UCSD-AML1 (cell line): Measurements from ENCODE around the gene MAPK7.

Source experiments
- DNase-seq: peaks from one replicate; lab custom pipeline; 2025; ENCODE audit not compliant: unreplicated experiment; lab: John Stamatoyannopoulos, UW

Gene MAPK7

DNA sequence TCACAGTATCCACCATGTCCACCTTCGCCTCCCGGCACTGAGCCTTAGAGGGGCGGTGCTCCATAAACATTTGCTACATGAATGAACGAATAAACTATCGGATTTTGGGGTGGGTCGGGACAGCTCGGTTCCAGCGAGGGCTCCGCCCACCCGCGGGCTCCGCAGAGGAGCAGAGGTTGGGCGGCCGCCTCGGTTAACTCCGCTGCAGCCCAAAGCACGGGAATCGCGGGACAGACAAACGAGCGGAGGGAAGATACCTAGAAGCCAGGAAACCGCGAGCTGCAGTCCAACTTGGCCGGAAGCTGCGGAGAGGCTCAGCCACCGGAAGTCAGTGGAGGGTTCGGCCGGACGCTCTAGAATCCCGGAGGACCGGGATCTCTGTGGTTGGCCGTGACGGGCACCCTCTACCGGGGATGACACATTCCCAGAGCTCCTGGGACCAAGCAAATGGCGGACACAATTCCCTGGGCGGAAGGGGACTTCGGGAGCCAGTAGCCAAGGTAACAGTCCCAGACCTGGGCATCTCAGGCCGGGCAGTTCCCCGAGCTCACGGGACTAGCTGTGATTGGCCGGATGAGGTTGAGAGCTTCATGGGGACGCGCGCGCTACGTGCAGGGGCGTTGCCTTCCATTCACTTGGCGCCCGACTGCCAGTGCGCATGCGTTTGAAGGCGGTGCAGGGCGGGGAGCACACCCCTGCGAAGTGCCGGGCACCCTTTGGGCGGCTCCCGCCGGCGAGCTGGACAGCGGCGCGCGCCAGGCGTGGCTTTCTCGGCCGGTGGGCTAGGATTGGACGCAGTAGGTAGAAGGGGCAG is 489 bp upstream of the MAPK7 start:
- DNase-seq = peak; percentile 99

DNA sequence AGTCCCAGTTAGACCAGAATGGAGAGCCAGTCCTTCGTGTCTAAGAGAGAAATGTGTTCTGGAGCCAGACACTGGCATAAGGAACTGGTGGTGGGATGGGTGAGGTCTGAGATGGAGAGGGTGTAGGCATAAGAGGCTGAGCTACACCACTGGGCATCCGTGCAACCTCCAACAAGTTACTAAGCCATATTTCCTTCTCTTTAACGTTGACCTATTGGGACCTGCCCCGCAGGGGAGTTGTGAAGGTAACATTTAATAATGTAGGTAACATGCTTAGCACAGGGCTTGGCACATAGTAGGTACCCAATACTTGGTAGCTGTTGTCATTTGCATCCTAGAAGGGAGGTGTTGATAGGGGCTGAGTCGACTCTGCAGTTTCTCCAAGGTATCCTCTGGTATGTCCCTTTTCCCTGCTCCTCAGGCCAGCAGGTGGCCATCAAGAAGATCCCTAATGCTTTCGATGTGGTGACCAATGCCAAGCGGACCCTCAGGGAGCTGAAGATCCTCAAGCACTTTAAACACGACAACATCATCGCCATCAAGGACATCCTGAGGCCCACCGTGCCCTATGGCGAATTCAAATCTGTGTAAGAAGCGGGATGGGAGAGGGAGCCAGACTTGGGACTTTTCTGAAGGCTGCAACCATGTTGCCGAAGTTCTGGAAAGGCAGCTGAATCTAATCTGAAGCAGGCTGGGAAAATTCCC is 1.2 kb downstream of the MAPK7 start:
- DNase-seq = no peak

DNA sequence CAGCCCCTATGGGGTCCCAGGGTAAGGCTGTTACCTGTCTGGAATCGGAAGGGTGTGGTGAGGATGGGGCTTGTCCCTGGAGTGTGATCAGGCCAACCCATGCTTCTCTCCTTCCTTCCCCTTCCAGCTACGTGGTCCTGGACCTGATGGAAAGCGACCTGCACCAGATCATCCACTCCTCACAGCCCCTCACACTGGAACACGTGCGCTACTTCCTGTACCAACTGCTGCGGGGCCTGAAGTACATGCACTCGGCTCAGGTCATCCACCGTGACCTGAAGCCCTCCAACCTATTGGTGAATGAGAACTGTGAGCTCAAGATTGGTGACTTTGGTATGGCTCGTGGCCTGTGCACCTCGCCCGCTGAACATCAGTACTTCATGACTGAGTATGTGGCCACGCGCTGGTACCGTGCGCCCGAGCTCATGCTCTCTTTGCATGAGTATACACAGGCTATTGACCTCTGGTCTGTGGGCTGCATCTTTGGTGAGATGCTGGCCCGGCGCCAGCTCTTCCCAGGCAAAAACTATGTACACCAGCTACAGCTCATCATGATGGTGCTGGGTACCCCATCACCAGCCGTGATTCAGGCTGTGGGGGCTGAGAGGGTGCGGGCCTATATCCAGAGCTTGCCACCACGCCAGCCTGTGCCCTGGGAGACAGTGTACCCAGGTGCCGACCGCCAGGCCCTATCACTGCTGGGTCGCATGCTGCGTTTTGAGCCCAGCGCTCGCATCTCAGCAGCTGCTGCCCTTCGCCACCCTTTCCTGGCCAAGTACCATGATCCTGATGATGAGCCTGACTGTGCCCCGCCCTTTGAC is 2.4 kb downstream of the MAPK7 start:
- DNase-seq = no peak

DNA sequence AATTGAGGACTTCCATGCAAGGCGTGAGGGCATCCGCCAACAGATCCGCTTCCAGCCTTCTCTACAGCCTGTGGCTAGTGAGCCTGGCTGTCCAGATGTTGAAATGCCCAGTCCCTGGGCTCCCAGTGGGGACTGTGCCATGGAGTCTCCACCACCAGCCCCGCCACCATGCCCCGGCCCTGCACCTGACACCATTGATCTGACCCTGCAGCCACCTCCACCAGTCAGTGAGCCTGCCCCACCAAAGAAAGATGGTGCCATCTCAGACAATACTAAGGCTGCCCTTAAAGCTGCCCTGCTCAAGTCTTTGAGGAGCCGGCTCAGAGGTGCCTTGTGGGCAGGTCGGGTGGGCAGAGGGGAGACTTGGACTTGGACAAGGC is 3.1 kb downstream of the MAPK7 start:
- no peak for DNase-seq

DNA sequence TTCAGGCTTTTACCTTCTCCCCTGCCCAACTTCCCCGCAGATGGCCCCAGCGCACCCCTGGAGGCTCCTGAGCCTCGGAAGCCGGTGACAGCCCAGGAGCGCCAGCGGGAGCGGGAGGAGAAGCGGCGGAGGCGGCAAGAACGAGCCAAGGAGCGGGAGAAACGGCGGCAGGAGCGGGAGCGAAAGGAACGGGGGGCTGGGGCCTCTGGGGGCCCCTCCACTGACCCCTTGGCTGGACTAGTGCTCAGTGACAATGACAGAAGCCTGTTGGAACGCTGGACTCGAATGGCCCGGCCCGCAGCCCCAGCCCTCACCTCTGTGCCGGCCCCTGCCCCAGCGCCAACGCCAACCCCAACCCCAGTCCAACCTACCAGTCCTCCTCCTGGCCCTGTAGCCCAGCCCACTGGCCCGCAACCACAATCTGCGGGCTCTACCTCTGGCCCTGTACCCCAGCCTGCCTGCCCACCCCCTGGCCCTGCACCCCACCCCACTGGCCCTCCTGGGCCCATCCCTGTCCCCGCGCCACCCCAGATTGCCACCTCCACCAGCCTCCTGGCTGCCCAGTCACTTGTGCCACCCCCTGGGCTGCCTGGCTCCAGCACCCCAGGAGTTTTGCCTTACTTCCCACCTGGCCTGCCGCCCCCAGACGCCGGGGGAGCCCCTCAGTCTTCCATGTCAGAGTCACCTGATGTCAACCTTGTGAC is 3.6 kb downstream of the MAPK7 start:
- no peak for DNase-seq

DNA sequence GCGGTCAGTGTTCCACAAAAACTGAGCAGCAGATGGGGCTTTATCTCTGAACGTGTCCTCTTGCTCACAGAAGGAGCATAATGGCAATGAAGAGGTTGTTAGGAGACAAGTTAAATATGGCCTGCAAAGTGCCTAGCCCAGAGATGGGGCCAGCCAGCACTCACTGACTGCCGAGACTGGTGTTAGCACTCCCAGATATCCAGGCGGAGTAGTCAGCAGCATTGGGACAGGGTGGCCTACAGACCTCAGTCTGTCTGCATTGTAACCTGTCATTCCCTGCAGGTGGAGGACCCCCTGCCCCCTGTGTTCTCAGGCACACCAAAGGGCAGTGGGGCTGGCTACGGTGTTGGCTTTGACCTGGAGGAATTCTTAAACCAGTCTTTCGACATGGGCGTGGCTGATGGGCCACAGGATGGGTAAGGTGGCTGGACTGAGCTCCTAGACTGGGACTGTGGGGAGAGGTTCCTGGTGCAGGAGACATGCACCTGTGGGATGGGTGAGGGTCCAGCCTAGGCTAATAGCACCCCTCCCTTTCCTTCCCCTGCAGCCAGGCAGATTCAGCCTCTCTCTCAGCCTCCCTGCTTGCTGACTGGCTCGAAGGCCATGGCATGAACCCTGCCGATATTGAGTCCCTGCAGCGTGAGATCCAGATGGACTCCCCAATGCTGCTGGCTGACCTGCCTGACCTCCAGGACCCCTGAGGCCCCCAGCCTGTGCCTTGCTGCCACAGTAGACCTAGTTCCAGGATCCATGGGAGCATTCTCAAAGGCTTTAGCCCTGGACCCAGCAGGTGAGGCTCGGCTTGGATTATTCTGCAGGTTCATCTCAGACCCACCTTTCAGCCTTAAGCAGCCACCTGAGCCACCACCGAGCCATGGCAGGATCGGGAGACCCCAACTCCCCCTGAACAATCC is 4.5 kb downstream of the MAPK7 start:
- no peak for DNase-seq

DNA sequence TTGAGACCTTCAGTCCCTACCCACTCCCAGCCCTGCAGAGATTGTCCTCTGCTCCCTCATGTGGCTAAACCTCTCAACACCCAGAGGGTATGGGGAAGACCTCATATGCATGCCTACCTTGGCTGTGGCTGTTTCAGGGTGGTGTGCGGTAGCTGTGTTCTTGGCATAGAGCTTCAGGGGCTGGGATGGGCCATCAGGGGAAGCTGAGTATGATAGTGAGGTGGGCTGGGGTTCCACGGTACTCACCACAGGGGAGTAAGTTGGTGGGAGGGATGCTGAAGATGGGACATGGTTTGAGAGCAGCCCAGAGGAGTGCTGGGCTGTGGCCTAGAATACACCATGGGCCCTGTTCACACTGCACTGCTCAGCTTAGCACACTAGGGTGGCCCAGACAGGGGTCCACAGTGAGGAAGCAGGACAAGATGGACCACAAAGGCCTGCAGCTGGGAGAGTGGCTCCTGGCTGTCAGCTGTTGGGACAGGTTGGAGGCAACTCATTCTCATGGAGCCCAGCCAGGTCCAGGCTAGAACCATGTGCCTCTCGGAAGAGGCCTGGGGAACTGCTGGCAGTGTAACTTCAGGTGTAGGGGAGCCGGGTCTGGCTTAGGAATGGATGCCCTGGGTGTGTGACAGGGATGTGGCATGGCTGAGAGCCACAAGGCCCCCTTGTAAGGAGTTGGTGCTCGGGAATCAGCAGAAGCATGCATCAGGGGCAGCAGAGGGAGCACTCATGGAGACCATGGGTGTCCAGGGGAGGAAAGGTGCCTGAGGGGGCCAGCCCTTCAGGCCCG is 5.6 kb downstream of the MAPK7 start:
- no peak for DNase-seq

DNA sequence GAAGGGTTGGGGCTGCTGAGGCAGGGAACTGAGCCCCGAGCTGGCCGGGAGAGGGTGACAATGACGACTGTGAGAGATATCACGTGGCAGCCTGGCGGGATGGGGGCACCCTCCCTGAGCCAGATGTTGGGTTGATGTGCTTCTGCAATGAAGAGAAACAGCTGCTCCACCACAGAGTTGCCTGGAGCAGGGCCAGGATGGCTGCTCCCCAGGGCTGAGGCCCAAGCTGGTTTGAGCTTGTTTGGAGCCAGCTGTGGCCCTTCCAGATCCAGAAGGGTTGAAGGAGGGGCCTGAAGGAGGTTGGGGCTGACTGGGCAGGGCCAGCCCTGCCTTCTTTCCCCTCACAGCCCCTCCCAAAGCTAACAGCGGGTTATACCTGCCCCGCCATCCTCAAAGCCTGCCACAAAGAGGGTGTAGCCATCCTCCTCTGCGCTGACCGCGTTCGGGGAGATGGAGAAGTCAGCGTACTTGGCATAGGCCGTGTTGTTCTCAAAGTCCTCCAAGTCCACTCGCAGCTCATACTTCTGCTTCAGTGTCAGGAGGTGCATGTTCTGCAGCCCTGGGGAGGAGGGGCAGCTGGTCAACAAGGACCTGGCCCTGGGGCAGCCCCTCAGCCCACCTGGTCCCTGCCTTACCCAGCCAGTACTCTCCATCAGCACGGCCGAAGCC is 6.6 kb downstream of the MAPK7 start:
- no peak for DNase-seq

DNA sequence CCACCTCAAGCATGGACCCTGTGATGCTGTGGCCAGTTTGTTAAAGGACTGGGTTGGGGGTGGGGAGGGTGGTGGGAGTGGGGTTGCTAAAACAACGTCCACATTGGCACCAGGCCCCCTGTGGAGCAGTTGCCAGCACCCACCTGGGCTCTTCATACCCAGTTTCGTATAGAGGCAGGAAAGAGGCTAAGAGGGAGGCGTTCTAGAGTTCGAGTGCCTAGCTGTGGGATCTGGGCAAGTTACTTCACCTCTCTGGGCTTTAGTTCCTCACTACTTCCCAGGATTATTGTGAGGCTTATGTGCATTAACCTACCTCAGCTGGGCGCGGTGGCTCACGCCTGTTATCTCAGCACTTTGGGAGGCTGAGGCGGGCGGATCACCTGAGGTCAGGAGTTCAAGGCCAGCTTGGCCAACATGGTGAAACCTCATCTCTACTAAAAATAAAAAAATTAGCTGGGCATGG is 7.3 kb downstream of the MAPK7 start:
- DNase-seq = no peak

DNA sequence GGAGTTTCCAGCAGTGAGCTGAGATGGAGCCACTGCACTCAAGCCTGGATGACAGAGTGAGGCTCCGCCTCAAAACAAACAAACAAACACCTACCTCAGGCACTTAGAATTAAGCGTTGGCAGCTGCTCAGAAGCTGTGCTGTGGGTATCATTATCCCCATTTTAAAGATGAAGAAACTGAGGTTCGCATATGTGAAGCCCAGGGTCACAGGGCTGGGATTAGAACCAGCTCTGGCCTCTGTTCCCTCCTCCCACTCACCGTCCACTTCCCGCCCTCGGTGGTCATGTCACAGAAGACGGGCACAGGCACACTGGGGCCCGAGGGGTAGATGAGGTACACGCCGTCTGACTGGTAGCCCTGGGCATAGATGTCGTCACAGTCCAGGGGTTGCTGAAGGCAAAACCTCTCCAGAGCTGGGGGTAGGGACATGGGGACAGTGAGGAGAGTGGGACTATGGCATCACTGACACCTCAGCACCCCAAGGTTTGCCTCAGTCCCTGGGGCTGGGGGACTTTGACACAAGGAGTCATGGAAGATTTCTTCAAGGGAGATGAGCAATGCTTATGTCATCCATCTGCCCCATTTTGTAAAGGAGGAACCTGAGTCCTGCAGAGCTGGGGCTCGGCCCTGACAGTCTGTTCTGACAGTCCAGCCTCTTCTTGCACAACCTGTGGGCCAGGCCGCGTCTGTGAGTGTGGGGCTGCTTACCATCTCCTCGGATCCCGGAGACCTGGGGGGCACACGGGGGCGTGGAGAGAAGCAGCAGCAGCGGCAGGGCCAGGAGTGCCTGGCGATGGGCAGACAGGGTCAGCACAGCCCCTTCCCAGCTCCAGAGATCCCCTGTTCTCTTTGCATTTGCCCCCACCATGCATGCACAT is 8.0 kb downstream of the MAPK7 start:
- DNase-seq = no peak

DNA sequence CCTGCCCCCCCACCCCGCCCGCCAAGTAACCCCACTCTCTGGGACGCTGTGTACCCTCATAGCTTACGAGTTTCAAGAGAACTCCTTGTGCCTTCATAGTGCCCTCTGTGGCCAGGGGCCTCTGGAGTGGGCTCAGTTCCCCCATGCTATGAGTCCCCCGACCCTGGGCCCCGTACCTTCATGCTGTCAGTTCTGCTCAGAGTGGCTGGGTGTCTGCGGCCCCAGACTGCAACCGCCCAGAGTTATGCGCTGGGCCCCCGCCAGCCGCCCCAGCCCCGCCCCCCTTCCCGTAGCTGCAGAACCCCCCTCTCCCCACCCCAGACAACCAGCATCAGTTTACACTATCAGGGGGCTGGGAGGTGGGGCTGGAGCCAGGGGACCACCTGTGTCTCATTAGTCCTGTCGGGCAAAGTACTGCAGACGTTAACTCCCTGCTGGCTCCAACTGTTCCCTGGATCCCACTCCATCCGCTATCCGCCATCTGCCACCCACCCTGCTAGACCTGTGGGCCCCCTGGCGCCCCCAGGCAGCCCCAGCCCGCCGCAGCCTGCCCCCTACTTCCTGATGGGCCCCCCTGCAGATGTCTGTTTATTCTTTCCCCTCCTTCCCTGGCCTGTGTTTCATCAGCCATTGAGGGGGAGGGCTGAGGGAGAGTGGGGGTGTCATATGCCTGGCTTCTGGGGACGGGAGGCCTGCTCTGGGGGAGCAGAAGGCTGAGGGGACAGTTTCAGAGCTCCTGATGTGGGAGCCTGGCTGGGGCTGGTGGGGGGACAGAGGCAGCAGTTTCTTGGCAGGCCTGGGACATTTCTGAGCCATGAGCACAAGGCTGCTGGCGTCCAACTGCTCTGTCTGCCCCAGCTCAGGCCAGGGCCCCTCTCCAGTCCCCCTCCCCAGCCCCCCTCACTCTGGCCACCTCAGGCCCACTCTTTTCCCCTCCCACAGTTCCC is 8.9 kb downstream of the MAPK7 start, which contains the start of gene MFAP4:
TSS of gene MFAP4 (minus strand) at position 217 of the 947 bp plus-strand sequence. CDS start at position 182, 35 bp downstream.
- DNase-seq = no peak

DNA sequence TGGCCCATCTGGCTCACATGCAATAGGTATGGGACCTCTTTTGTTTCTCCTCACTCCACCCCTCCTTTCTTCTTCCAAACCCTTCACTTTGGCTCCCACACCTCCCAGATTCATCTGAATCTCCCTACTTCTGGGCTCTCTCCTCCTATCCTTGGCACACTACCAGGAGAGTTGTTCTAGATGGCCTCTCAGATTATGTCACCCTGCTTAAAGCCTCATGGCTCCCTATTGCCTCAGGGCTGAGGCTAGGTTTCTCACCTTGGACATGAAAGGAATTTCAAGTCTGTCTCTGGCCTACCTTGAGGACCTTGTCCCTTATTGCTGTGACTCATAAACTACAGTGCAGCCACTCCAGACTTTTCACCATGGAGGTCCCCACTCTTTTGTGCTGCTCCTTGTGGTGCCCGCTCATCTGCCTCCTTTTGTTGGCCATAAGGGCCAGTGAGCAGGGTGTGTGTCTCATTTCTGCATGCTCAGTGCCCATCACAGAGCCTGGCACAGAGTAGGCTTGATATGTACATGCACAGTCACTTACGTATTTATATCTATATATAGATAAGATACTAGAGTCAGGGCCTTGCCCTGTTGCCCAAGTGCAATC is 9.7 kb downstream of the MAPK7 start:
- DNase-seq = no peak

DNA sequence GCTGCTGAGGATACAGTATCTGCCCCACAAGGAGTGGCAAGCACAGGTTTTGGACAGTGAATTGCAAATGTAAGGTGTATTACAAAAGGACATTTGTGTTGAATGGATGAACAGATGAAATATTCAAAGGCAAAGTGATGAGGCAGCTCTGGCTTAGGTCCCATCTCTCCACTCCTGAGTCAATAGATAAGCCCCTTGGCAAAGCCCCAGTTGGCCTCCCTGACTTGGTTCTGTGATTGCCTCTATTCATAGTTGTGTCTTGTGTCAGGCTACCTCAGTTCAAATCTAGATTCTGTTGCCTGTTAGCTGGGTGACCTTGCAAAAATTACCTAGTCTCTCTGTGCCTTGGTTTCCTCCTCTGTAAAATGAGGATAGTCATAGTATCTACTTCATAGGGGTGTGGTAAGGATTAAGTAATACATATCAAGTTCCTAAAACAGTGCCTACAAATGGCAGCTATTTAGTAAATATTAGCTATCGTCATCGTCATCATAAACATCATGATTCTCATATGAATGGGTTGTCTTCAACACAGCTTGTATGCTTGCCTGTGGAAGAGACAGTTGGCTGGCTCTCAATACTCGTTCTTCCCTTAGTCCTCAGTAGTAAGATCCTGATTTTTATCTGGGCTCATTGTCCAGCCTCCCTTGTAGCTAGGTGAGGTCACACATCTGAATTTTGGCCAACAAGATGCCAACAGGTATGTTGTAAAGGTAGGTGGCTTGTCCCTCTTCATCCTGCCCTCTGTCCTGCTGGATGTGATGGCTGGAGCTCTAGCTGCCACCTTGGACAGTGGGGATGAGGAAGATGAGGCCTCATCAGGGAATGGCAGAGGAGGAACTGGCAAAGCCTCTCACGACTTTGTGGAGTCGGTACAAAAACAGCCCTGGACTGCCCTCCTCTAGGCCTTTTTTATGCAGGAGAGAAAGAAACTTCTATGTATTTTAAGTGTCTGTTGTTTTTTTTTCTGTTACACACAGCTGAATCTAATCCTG is 10.8 kb downstream of the MAPK7 start:
- no peak for DNase-seq

DNA sequence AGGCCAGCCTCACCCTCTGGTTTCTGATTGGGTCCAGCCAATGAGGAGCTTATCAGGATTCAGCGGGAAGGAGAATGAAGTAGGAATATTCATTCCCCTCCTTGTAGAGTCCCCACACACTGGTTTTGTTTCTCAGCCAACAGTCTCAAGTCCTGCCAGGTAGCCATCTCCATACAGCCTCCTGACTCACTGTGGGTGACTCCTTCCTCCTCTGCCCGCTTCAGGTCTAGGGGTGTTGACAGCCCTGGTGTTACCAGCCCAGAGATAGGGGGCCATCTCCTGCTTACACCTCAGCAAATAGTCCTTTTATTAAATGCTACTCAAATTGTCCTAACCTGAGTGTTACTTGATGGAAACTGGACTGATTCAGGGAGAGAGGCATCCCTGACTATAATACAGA is 12.7 kb downstream of the MAPK7 start:
- no peak for DNase-seq

DNA sequence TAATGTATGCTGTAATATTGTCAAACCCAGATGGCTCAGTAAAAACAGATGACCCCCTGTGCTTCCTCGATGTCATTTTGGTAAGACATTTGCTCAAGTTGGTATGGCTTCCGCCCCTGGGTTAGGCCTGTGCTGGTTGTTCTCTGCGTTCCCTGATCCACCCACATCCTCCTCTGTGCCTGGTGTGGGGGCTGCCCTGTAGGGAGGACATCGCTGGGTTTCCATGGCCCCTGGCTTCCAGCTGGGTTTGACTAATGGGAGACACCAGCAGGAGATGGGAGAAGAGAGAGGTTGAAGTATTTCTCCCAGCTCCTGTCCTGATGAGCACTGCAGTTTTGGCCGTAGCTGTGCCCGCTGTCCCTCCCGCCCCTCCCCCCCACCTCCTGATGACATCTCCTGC is 13.1 kb downstream of the MAPK7 start:
- DNase-seq = no peak
